ENCODE measurements around the gene NDFIP1. TPM values are rescaled to one million over a fixed set of nuclear protein-coding genes. Genes with fewer than 3 reads are reported as not detected.

The NDFIP1 gene
- polyA plus RNA-seq, 1 experiment, result 11.2 TPM

GRCh38 chr5:142069606-142070399 lies 38.8 kb upstream of the NDFIP1 start:
- Histone ChIP-seq H3K27me3 (ENCODE audit: control insufficient read depth, insufficient read depth, low read length) (peaks cover 7% of the 10 kb centered on the region), H3K4me3 (ENCODE audit: low read depth, low read length) (no peak overlapping the region), H3K36me3 (ENCODE audit: control insufficient read depth, insufficient read depth, low read length) (no peaks in the 10 kb centered on the region)
- POLR2A ChIA-PET, result no interaction called here
- DNase-seq (ENCODE audit: low read depth), result no peak
- CTCF ChIA-PET, result interaction anchor here (0.8 to 1.1 kb wide), 3 partner anchors 40 to 80 kb away, joined by 3 to 7 read pairs (median 3); no protein-coding TSS in a partner anchor
- TF ChIP-seq CTCF (IDR thresholded peaks at IDR 0.05; ENCODE audit: insufficient read depth, low read depth, low read length), result no peak

- CTCF ChIA-PET, result interaction anchor here (0.7 kb wide), 1 partner anchor 8 kb away, joined by 3 read pairs; no protein-coding TSS in a partner anchor
- Histone ChIP-seq H3K36me3 (ENCODE audit: control insufficient read depth, insufficient read depth, low read length) (no peaks in the 10 kb centered on the region), H3K4me3 (ENCODE audit: low read depth, low read length) (no peak overlapping the region), H3K27me3 (ENCODE audit: control insufficient read depth, insufficient read depth, low read length) (peaks cover 7% of the 10 kb centered on the region)
- no peak for TF ChIP-seq CTCF (IDR thresholded peaks at IDR 0.05; ENCODE audit: insufficient read depth, low read depth, low read length)
- no peak for DNase-seq (ENCODE audit: low read depth)
- POLR2A ChIA-PET, result no interaction called here
Measured at GRCh38 chr5:142070734-142071133, 37.8 kb upstream of the NDFIP1 start.

GRCh38 chr5:142072488-142072887 lies 36.1 kb upstream of the NDFIP1 start:
- CTCF ChIA-PET, result no interaction called here
- POLR2A ChIA-PET, result no interaction called here

DNA sequence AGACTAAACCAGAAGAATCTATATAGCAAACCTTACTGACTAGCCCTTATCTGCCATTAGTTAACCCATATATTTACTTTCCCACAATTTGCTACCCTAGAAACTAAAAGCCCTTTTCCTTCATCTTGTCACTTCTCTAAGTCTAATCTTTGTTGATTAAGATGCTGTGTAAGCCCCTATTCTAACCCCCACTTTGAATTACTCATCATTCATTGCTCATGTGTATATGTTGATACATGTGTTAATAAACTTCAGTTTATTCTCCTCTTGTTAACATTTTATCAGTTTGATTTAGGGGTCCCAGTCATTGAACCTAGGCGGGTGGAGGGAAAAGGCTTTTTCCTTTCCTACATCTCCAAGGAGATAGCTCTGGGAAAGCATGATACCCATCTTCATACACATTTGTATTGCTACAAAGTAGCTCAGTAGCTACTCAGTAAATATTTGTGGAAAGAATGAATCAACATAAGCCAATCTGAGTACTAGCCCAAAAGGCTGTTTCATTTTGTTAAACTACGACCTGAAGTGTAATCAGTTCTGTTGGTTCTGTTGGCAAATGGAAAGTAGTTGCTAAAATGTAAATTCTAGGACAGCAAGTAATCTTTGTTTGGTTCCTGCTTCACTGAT lies 35.1 kb upstream of the NDFIP1 start:
- DNase-seq (ENCODE audit: low read depth), result no peak
- CTCF ChIA-PET, result no interaction called here

More at GRCh38 chr5:142072488-142072887, 36.1 kb upstream of the NDFIP1 start:
- H3K27me3 ChIP-seq (ENCODE audit: control insufficient read depth, insufficient read depth, low read length), result peaks cover 4% of the 10 kb centered on the region
- H3K36me3 ChIP-seq (ENCODE audit: control insufficient read depth, insufficient read depth, low read length), result no peaks in the 10 kb centered on the region
- H3K4me3 ChIP-seq (ENCODE audit: low read depth, low read length), result no peak overlapping the region
- DNase-seq (ENCODE audit: low read depth), result no peak
- TF ChIP-seq CTCF (IDR thresholded peaks at IDR 0.05; ENCODE audit: insufficient read depth, low read depth, low read length), result no peak

More for the DNA sequence above, 35.1 kb upstream of the NDFIP1 start:
- no peak for TF ChIP-seq CTCF (IDR thresholded peaks at IDR 0.05; ENCODE audit: insufficient read depth, low read depth, low read length)
- H3K27me3 ChIP-seq (ENCODE audit: control insufficient read depth, insufficient read depth, low read length), result peaks cover 5% of the 10 kb centered on the region
- H3K4me3 ChIP-seq (ENCODE audit: low read depth, low read length), result no peak overlapping the region
- POLR2A ChIA-PET, result no interaction called here
- H3K36me3 ChIP-seq (ENCODE audit: control insufficient read depth, insufficient read depth, low read length), result no peaks in the 10 kb centered on the region

Data from BJ (cell line).